ENCODE data around the gene IFITM10. TPM values are rescaled to one million over a fixed set of nuclear protein-coding genes. Genes with fewer than 3 reads are reported as not detected.

IFITM10 gene
- total RNA-seq, 1 donor from 2014 or later: 1.2 TPM

- intact Hi-C loops (cut with micrococcal nuclease): no loop called here
Observed at GRCh38 chr11:1753929-1754305, 3.5 kb upstream of the IFITM10 start.

- intact Hi-C loops (cut with micrococcal nuclease): no loop called here
Observed at GRCh38 chr11:1753229-1753928, 3.0 kb upstream of the IFITM10 start.

GRCh38 chr11:1752907-1753228 lies 2.5 kb upstream of the IFITM10 start:
- intact Hi-C loops (cut with micrococcal nuclease): no loop called here

GRCh38 chr11:1751999-1752906 lies 1.9 kb upstream of the IFITM10 start:
- intact Hi-C loops (cut with micrococcal nuclease): no loop called here

- intact Hi-C loops (cut with micrococcal nuclease): no loop called here
Observed at GRCh38 chr11:1751531-1751921, 1.1 kb upstream of the IFITM10 start.

GRCh38 chr11:1750840-1751530 lies 590 bp upstream of the IFITM10 start:
- intact Hi-C loops (cut with micrococcal nuclease): no loop called here

GRCh38 chr11:1749395-1750351 lies 722 bp downstream of the IFITM10 start:
- intact Hi-C loops (cut with micrococcal nuclease): no loop called here

GRCh38 chr11:1748636-1749394 lies 1.6 kb downstream of the IFITM10 start:
- intact Hi-C loops (cut with micrococcal nuclease): no loop called here

- intact Hi-C loops (cut with micrococcal nuclease): no loop called here
Observed at GRCh38 chr11:1747753-1748635, 2.4 kb downstream of the IFITM10 start.

- intact Hi-C loops (cut with micrococcal nuclease): no loop called here
Observed at GRCh38 chr11:1746956-1747752, 3.2 kb downstream of the IFITM10 start.

GRCh38 chr11:1746511-1746931 lies 3.9 kb downstream of the IFITM10 start:
- intact Hi-C loops (cut with micrococcal nuclease): no loop called here

GRCh38 chr11:1745701-1746320 lies 4.6 kb downstream of the IFITM10 start:
- intact Hi-C loops (cut with micrococcal nuclease): no loop called here

GRCh38 chr11:1744891-1745700 lies 5.3 kb downstream of the IFITM10 start:
- intact Hi-C loops (cut with micrococcal nuclease): no loop called here

GRCh38 chr11:1744137-1744886 lies 6.1 kb downstream of the IFITM10 start:
- intact Hi-C loops (cut with micrococcal nuclease): no loop called here

GRCh38 chr11:1743585-1744136 lies 6.7 kb downstream of the IFITM10 start:
- intact Hi-C loops (cut with micrococcal nuclease): no loop called here

Measured in T-helper 1 cell treated with Interleukin-12 subunit alpha and Interleukin-12 subunit beta and Interleukin-4 antibody, amounts not matched to agents 30 ng/mL and 1 ng/mL, for 36 hours (primary cell).